ENCODE measurements around the gene GOSR2. TPM values are rescaled to one million over a fixed set of nuclear protein-coding genes. Genes with fewer than 3 reads are reported as not detected.

The GOSR2 gene
- total and polyA plus RNA-seq, 2 experiments from 2014 or later, result 48.1 to 61.4 TPM

- H2AFZ ChIP-seq, result no peak overlapping the region
- peaks cover 27% of the 10 kb centered on the region for H3K27me3 ChIP-seq (replicated peaks; ENCODE audit: insufficient read depth)
- no peak overlapping the region for H3K9ac ChIP-seq
- no peaks in the 10 kb centered on the region for H3K4me1 ChIP-seq (ENCODE audit: insufficient read depth)
- DNase-seq, result no peak
- no peaks in the 10 kb centered on the region for H3K9me3 ChIP-seq (ENCODE audit: low read depth)
- H4K20me1 ChIP-seq (ENCODE audit: insufficient read depth), result no peaks in the 10 kb centered on the region
- TF ChIP-seq EZH2 (IDR thresholded peaks at IDR 0.05; ENCODE audit: insufficient read depth, poor library complexity, severe bottlenecking), result no peak
- TF ChIP-seq EZH2phosphoT487 (IDR thresholded peaks at IDR 0.05; ENCODE audit: insufficient read depth, low read depth), result no peak
- in situ Hi-C loops (cut with MboI), result no loop called here
- no peaks in the 10 kb centered on the region for H3F3A ChIP-seq (ENCODE audit: insufficient read depth)
- 36 to 51% methylated on average over 2 of the region's 2 CpGs for WGBS, 2 experiments (ENCODE audit: low coverage in 1 of 2, low lambda C conversion rate in 2 of 2, missing lambda C conversion rate in 2 of 2)
- H3K27ac ChIP-seq, result no peak overlapping the region
- no peak overlapping the region for H3K4me2 ChIP-seq (ENCODE audit: unreplicated experiment)
- H3K36me3 ChIP-seq (ENCODE audit: low read depth), result no peaks in the 10 kb centered on the region
- H3K9me2 ChIP-seq (ENCODE audit: insufficient read depth), result no peaks in the 10 kb centered on the region
- H3K79me2 ChIP-seq (ENCODE audit: insufficient read depth), result no peaks in the 10 kb centered on the region
- no peak overlapping the region for H3K4me3 ChIP-seq
Observed at GRCh38 chr17:46898364-46898763, 24.6 kb upstream of the GOSR2 start.

GRCh38 chr17:46898860-46899259 is 24.1 kb upstream of the GOSR2 start:
- Histone ChIP-seq H3K27me3 (replicated peaks; ENCODE audit: insufficient read depth) (peaks cover 23% of the 10 kb centered on the region), H3K36me3 (ENCODE audit: low read depth) (no peaks in the 10 kb centered on the region), H2AFZ (no peak overlapping the region), H4K20me1 (ENCODE audit: insufficient read depth) (no peaks in the 10 kb centered on the region), H3K79me2 (ENCODE audit: insufficient read depth) (no peaks in the 10 kb centered on the region), H3K9me3 (ENCODE audit: low read depth) (no peaks in the 10 kb centered on the region), H3K27ac (no peak overlapping the region), H3K4me3 (no peak overlapping the region), H3F3A (ENCODE audit: insufficient read depth) (no peaks in the 10 kb centered on the region), H3K9me2 (ENCODE audit: insufficient read depth) (no peaks in the 10 kb centered on the region), H3K4me1 (ENCODE audit: insufficient read depth) (no peaks in the 10 kb centered on the region), H3K9ac (no peak overlapping the region), H3K4me2 (ENCODE audit: unreplicated experiment) (no peak overlapping the region)
- DNase-seq, result no peak
- in situ Hi-C loops (cut with MboI), result no loop called here
- WGBS, 2 experiments (ENCODE audit: low coverage in 1 of 2, low lambda C conversion rate in 2 of 2, missing lambda C conversion rate in 2 of 2), result 59 to 62% methylated on average over 5 of the region's 5 CpGs
- TF ChIP-seq EZH2 (IDR thresholded peaks at IDR 0.05; ENCODE audit: insufficient read depth, poor library complexity, severe bottlenecking) (no peak), EZH2phosphoT487 (IDR thresholded peaks at IDR 0.05; ENCODE audit: insufficient read depth, low read depth) (no peak)

- no peaks in the 10 kb centered on the region for H3F3A ChIP-seq (ENCODE audit: insufficient read depth)
- TF ChIP-seq EZH2phosphoT487 (IDR thresholded peaks at IDR 0.05; ENCODE audit: insufficient read depth, low read depth) (no peak), EZH2 (IDR thresholded peaks at IDR 0.05; ENCODE audit: insufficient read depth, poor library complexity, severe bottlenecking) (no peak)
- no peak overlapping the region for H3K4me3 ChIP-seq
- H3K27ac ChIP-seq, result no peak overlapping the region
- DNase-seq, result no peak
- H3K4me1 ChIP-seq (ENCODE audit: insufficient read depth), result no peaks in the 10 kb centered on the region
- H3K9me2 ChIP-seq (ENCODE audit: insufficient read depth), result no peaks in the 10 kb centered on the region
- no peaks in the 10 kb centered on the region for H3K9me3 ChIP-seq (ENCODE audit: low read depth)
- no peak overlapping the region for H2AFZ ChIP-seq
- peaks cover 7% of the 10 kb centered on the region for H3K27me3 ChIP-seq (replicated peaks; ENCODE audit: insufficient read depth)
- no peaks in the 10 kb centered on the region for H3K36me3 ChIP-seq (ENCODE audit: low read depth)
- no peak overlapping the region for H3K9ac ChIP-seq
- no peaks in the 10 kb centered on the region for H3K79me2 ChIP-seq (ENCODE audit: insufficient read depth)
- H3K4me2 ChIP-seq (ENCODE audit: unreplicated experiment), result no peak overlapping the region
- in situ Hi-C loops (cut with MboI), result no loop called here
- H4K20me1 ChIP-seq (ENCODE audit: insufficient read depth), result no peaks in the 10 kb centered on the region
- 44 to 53% methylated on average over 9 of the region's 9 CpGs for WGBS, 2 experiments (ENCODE audit: low coverage in 1 of 2, low lambda C conversion rate in 2 of 2, missing lambda C conversion rate in 2 of 2)
Observed at GRCh38 chr17:46901291-46901690, 21.7 kb upstream of the GOSR2 start.

- Histone ChIP-seq H4K20me1 (ENCODE audit: insufficient read depth) (no peaks in the 10 kb centered on the region), H3K79me2 (ENCODE audit: insufficient read depth) (no peaks in the 10 kb centered on the region), H3K9ac (no peak overlapping the region), H2AFZ (no peak overlapping the region), H3K4me3 (no peak overlapping the region), H3K9me3 (ENCODE audit: low read depth) (no peaks in the 10 kb centered on the region), H3K27ac (no peak overlapping the region), H3K4me2 (ENCODE audit: unreplicated experiment) (no peak overlapping the region), H3K9me2 (ENCODE audit: insufficient read depth) (no peaks in the 10 kb centered on the region), H3K27me3 (replicated peaks; ENCODE audit: insufficient read depth) (peaks cover 16% of the 10 kb centered on the region), H3K4me1 (ENCODE audit: insufficient read depth) (no peaks in the 10 kb centered on the region), H3K36me3 (ENCODE audit: low read depth) (no peaks in the 10 kb centered on the region), H3F3A (ENCODE audit: insufficient read depth) (no peaks in the 10 kb centered on the region)
- no peak for TF ChIP-seq EZH2phosphoT487 (IDR thresholded peaks at IDR 0.05; ENCODE audit: insufficient read depth, low read depth)
- no peak for TF ChIP-seq EZH2 (IDR thresholded peaks at IDR 0.05; ENCODE audit: insufficient read depth, poor library complexity, severe bottlenecking)
- in situ Hi-C loops (cut with MboI), result no loop called here
- DNase-seq, result no peak
- WGBS, 2 experiments (ENCODE audit: low coverage in 1 of 2, low lambda C conversion rate in 2 of 2, missing lambda C conversion rate in 2 of 2), result 44 to 58% methylated on average over 2 to 4 of the region's 4 CpGs
Observed at GRCh38 chr17:46903762-46904672, 18.9 kb upstream of the GOSR2 start.

Measured in GM23248 (cell line).